Activated gamma-delta T cell treated with anti-CD3 and anti-CD28 coated beads, Interleukin-2, amount 50 U/mL, for 16 hours (primary cell): Measurements from ENCODE around the gene UBL7.

ENCODE experiments used
- DNase-seq: peaks from one replicate; pipeline ENCODE4 v3.0.0-alpha.2; 2020; ENCODE audit warnings: low read depth

Gene UBL7

DNA sequence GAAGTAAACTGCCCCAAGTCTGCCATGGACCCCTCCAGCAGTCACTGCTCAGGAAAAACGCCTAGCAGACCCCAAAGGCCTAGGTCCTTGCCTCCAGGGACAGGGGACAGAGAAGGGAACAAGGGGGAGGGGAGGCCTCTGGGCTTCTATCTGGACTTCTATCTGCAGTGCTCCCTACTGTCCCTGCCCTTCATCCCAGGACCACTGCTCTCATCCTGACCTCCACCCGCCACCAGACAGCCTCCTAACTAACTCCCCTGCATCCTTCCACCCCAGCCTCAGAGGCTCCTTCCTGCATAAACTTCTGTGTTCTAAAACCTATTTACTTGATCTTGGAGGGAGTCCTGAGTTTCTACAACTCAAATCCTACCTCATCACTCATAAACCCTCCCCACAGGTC is 52.6 kb downstream of the UBL7 start:
- no peak for DNase-seq

GRCh38 chr15:74406992-74407705 is 53.8 kb downstream of the UBL7 start:
- no peak for DNase-seq

- DNase-seq = no peak
Observed at GRCh38 chr15:74406517-74406916, 54.4 kb downstream of the UBL7 start.

DNA sequence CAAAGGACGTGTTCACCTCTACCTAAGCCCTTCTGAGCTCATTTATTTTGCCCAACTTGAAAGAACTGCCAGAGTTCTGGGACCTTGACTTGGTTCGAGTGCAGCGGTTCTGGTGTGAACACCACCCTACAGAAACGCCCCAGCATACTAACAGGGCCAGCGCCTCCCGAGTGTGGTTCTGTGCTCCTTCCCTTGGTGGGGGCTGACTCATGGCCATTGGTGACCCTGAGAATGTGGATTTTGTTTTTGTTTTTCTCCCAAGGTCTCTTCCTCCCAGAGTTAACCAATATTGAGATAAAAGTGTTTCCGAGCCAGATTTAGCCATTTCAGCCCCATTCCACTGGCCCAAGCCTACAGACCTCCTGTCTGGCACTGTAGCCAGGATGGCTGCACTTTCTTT is 55.1 kb downstream of the UBL7 start:
- no peak for DNase-seq

DNA sequence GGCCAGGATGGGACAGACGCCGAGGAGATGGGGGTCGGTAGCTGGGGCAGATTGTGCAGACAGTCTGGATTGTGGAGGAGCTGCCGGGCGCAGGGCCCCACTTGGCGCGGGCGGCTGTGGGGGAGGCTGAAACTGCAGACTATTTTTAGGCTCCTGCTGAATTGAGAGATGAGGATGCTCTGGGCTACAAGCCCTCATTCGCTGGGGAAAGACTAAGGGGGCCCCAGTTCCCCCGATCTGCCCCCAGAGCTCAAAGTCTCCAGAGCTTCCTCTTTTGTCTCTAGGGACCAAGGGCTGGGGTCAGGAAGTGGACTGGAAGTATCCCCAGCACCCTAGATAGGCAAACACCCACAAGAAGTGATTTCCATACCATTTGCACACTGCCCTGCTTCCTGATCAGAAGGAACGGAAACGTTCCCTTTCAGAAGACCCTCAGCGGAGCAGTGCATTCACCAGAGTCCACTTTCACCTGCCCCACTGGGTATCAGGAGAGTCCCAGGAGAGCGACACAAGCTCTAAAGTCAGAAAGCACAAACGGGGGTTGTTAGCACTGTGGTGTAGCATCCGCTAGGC is 56.9 kb downstream of the UBL7 start:
- no peak for DNase-seq

DNA sequence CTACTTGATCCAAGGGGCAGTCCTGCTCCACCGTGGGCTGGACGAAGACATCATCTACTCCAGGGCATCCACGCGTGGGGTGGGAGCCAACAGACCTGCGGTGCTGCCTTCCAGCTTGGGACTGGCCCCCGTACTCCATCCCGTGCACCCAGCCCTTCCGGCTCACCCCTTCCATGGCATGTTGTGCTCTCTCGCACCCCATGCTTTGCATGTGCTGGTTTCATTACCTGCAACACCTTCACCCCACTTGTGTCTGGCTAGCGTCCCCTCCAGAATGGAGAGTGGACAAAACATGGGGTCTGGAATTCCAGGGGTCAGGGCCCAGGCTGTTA is 57.4 kb downstream of the UBL7 start:
- DNase-seq = no peak

GRCh38 chr15:74402873-74403587 is 57.9 kb downstream of the UBL7 start:
- DNase-seq = peak; percentile 60

- no peak for DNase-seq
Observed at GRCh38 chr15:74402337-74402841, 58.6 kb downstream of the UBL7 start.

DNA sequence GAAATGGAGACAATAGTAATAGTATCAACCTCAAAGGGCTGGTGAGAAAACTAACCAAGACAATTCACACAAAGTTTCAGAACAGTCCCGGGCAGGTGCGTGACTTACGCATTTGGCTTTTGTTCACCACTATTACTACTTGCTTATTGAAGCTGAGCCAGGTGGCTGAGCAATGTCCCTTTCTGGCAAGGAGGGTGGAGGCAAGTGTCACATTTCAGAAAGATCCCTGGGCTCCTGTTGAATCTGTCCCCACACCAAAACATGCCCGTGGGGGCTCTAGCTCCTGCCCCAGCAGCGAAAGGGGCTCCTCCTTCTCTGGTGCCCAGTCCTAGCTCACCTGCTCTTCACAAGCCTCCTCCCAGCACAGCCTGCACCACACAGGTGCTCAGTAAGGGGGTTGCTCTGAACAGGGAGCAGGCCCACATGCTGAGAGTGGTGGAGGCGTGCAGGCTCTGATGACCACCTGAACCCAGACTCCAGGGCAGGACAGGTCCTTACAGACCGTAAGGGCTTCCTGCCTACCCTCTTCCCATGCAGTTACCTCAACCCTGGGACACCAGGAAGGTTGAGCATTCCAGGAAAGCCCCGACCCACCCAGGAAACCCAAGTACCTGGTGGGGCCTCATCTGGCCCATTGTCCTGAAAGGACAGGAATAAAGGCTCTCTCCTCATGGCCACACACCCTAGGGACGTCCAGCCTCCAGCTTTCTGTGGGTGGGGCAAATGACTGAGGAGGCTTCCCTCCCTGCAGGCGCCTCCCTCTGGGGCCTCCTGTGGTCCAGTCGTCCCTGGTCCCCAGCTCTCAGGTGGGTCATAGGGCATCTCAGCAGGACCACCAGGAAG is 59.8 kb downstream of the UBL7 start:
- DNase-seq = no peak

GRCh38 chr15:74400313-74400860 is 60.6 kb downstream of the UBL7 start:
- no peak for DNase-seq

GRCh38 chr15:74399511-74400312 is 61.2 kb downstream of the UBL7 start:
- DNase-seq = peak; percentile 43

GRCh38 chr15:74399100-74399499 is 61.9 kb downstream of the UBL7 start:
- no peak for DNase-seq

DNA sequence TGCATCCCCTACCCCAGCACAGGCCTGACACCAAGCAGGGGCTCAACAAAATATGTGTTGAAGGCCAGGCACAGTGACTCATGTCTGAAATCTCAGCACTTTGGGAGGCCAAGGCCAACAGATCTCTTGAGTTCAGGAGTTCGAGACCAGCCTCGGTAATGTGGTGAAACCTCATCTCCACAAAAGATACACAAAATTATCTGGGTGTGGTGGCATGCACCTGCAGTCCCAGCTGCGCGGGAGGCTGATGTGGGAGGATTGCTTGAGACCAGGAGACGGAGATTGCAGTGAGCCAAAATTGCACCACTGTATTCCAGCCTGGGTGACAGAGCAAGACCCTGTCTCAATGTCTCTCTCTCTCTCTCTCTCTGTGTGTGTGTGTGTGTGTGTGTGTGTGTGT is 62.8 kb downstream of the UBL7 start:
- DNase-seq = no peak

DNA sequence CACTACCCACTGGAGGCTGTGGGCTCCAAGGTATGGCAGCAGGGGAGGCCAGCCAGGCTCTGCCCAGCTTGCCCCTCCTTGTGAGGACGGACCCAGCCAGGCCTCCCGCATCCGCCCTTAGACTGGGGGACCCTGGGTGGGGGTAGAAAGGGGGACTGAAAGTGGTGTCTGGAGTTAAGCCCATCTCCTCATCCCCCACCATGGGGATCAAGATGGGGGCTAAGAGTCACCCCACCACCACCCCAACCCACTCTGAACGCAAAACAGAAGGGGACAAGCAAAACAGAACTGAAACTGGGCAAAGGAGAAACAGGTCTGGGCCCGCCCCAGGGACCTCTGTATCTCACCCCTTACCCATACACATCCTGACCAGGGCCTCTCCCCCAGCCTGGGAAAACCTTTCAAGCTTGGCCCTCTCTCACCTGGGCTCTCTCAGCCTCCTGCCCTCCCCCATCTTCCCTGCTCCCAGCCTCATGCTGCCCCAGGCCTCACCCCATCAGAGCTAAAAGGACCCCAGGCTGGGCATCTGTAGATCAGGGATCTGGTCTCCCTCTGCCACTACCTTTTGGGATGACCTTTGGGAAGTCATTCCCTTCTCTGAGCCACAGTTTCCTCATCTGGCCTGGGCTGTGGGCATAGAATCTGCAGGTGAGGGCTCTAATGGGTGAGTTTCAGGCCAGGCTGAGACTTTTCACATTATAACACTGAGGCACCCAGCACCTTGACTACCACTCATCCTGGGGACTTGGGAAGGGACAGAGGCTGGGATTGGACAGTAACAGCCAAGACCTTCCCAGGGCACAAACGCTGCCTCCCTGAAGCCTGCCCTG is 63.5 kb downstream of the UBL7 start:
- DNase-seq = no peak

- peak; percentile 39 for DNase-seq
Observed at GRCh38 chr15:74396445-74397238, 64.3 kb downstream of the UBL7 start.

DNA sequence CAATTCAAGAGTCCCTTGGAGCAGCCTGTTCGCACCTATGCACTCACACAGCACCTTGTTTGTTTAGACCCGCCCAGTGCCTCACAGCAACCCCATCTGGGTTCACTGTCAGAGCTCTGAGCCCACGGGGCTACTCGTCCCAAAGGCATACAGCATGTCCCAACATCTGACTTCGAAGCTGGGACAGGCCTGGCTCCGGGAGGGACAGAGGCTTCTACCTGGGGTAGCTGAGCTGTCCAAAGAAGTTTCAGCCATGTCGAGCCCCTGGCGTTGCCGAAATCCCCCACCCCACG is 64.9 kb downstream of the UBL7 start:
- no peak for DNase-seq
